Stimulated activated CD4-positive, alpha-beta T cell treated with anti-CD3 and anti-CD28 coated beads, Interleukin-4, amount 100 ng/mL, for 4 hours (primary cell): ENCODE results near the gene C1orf21.

ENCODE experiments used
- DNase-seq, 2 experiments: peaks; one replicate each; pipeline ENCODE4 v3.0.0-alpha.2; 2020

Gene C1orf21

DNA sequence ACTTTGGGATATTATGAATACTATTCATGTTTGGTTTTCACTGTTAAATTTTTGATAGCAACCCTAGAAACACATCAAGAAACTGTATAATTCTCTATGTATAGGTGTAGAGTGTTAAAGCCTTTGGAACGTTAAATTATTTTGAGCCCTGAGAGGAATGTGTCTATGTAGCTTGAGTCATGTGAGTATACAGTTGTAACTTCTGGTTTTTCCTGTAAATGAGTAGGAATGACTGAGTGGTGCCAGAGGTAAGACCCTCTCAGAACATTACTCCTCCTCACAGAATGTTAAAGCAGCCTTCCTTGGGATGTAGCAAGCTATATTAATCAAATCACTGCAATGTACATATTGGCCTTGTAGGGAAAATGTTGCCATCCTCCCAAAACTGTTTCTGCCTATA, 69.0 kb downstream of the C1orf21 start:
- DNase-seq, result no peak

GRCh38 chr1:184456189-184456588, 69.4 kb downstream of the C1orf21 start:
- no peak for DNase-seq

DNA sequence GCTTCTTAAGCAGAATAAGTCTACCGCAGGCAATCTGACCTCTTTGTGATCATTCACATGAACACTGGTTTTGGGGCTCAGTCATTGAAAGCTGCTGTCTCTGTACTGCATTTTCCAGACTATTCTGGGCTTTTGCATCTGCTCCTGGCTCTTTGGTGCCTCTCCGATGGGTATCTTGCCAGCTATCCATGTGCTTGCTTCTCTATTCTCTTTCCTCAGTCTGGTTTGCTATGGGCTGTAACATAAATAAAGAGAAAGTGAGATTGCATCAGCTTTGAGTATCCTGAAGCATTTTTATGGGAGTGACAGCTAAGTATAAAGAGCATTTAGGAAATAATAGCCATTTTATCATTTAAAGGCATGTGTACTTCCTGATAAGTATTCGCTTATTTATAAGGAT, 70.7 kb downstream of the C1orf21 start:
- DNase-seq, result no peak

DNA sequence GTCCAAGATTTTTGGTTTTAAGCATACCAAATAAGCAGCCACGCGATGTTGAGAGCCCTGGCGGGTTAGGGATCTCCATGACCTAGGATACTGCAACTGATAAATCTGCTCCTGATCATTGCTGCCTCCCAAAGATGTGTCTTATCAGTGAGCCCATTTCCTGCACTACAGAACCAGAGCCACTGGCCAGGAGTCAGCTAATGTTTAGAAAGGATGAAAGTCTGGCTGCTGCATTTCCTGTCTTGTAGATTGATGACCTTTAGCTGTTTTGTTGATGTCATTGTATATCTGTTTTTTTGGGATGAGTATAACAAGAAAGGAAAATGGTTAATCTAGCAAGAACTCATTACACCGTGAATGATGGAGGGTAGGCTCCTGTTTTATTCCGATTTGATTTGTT, 74.5 kb downstream of the C1orf21 start:
- DNase-seq, result no peak

- no peak for DNase-seq
These were observed 75.3 kb downstream of the C1orf21 start for GRCh38 chr1:184462155-184462554.

DNA sequence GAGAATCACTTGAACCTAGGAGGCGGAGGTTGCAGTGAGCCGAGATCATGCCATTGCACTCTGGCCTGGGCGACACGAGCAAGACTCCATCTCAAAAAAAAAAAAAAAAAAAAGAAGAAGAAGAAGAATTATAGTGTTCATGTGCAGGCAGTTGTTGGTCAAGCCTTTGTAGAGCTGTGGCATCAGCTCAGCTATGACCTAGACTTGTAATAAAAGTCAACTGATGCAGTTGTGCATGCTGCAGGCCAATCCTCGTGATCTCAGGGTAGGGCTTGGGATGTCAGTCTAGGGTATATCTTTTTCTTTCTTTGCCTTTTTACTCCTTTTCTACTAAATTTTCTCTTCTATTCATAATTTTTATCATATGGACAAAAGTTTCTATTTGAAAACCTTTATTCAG, 76.2 kb downstream of the C1orf21 start:
- DNase-seq, result no peak

DNA sequence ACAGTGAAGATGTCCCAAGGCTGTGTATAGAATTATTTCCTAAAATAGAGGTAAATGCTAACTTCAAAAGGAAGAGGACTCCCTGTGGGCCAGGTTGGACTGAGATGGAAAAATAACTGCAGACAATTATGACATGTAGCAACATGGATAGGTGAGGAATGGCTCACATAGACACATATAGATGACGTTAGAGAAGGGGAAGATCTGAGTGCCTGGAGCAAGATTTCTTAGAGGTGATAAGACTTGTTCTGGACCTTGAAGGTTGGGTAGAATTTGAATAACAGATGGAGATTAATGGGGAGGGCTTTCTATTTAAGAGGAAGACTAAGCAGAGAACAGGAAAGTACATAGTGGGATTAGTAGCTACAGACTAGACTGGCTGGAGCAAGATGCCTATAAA, 76.9 kb downstream of the C1orf21 start:
- no peak for DNase-seq

GRCh38 chr1:184464757-184465156, 77.9 kb downstream of the C1orf21 start:
- no peak for DNase-seq

GRCh38 chr1:184465489-184466146, 78.8 kb downstream of the C1orf21 start:
- no peak for DNase-seq

DNA sequence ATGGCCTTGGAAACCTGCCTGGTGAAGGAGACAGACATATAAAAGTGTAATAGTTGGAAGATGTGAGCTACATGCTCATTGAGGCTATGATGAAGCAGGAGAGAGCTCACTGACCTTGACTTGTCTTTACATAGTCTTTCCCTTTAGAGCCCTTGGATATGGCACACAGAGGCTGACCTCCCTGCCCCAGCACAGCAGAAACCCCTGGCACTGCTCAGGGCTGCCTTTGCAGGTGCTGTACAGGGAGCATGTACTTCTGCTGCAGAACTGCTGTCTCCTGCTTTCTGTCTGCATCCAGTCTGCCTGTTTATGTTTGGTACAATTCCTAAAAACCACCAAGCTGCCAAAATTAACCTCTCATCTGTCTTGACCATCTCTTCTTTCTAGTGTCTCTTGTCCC, 80.5 kb downstream of the C1orf21 start:
- no peak for DNase-seq

GRCh38 chr1:184469396-184469795, 82.6 kb downstream of the C1orf21 start:
- DNase-seq, result no peak

GRCh38 chr1:184471686-184472085, 84.9 kb downstream of the C1orf21 start:
- no peak for DNase-seq

DNA sequence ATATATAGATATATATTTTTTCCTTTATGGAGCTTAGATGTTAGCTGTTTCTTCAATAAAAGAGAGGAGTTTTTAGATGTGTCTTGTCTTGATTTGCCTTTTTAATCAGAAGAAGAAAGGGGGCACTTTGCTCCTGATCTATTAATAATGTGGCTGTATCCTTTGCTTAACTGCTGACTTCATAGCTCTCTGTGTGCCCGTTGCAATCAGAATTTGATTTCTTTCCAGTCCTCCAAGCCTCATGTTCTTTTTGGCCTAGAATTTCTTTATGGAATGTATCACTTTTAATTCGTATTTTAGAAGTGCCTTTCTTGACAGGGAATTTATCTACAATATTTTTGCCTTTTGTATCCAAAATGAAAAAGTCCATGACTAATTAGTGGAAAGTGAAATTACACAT, 85.3 kb downstream of the C1orf21 start:
- DNase-seq, result no peak

GRCh38 chr1:184473176-184473966, 86.5 kb downstream of the C1orf21 start:
- no peak for DNase-seq

DNA sequence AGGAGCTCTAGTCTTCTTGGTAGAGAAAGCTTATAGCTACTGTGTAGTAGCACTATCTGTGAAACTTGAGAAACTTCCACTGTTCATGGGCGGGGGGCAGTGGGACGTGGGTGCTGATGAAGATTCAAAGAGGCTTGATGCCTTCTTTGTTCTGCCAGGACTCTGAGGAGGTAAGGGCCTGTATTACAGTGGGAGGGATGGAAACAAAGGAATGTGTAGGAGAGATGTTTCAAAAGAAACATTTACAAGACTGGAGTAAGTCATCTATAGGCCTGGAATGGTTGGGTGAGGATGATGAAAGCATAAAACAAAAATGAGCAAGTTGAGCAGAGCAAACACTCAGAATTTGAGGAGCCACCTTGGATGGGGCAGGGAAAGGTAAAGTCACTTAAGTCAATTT, 89.4 kb downstream of the C1orf21 start:
- DNase-seq, result no peak

DNA sequence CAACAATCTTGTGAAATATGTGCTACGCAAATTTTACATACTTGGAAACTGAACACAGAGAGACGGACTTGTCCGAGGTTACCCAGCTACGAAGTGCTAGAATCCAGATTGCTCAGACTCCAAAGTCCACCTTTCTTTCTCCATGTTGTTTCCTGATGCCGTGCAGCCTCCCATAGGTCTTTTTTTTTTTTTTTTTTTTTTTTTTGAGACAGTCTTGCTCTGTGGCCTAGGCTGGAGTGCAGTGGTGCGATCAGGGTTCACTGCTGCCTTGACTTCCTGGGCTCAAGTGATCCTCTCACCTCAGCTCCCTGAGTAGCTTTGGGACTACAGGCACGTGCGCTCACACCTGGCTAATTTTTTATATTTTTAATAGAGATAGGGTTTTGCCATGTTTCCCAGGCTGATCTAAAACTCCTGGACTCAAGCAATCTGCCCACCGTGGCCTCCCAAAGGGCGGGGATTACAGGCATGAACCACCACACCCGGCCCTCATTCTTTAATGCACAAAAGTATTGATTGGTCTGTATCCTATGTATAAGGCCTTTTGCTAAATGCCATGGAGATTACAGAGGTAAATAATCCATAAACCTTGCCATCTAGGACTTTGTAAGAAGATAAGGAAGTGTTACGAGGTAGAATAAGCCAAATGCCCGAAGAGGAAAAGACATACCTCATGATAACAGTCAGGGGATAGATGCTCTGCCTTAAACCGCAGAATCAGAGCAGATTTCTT, 92.8 kb downstream of the C1orf21 start:
- no peak for DNase-seq

DNA sequence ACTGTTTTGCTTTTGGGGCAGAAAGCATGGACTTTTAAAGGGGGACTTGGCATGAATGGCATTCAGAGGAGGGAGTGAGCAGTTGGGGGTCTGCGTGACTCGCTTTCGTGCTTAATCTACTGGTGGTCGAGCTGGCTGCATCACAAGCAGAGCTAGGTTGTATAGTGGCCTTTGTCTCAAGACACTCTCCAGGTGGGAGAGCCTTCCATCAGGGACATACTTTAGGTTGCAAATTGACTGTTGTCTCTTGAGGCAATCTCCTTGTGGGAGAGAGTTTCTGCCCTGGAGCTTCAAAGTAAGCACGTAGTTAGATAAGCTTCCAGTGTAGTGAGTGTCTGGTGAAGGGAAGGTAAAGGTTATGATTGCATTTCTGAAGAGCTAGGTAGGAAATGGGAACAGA, 93.9 kb downstream of the C1orf21 start:
- DNase-seq, result no peak

GRCh38 chr1:184482136-184482535, 95.3 kb downstream of the C1orf21 start:
- DNase-seq, result no peak

DNA sequence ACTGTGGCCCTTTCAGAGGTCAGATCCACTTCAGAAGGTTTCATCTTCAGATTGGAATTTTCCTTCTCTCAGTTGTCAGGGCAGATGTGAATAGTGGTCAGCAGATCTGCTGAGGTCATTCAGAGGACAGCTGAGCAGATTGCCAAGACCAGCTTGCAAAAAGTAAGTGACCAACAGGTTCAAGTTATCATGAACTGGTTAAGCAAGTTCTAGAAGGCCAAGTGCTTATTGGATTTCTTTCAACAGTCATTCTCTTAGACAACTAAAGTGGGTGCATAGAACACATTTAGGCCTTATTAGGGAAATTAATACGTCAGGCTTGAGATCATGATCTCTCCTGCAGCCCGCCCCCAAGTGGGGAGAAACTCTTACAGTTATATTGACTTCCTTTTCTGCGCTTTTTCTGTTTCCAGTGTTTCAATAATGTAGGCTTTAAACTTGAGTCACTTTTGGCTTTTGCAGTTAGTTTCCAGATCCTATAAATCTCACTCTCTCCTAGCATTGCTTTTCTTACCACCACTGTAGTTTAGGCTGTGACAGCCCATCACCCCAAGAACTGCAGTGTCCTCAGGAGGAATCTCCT, 96.4 kb downstream of the C1orf21 start:
- no peak for DNase-seq

DNA sequence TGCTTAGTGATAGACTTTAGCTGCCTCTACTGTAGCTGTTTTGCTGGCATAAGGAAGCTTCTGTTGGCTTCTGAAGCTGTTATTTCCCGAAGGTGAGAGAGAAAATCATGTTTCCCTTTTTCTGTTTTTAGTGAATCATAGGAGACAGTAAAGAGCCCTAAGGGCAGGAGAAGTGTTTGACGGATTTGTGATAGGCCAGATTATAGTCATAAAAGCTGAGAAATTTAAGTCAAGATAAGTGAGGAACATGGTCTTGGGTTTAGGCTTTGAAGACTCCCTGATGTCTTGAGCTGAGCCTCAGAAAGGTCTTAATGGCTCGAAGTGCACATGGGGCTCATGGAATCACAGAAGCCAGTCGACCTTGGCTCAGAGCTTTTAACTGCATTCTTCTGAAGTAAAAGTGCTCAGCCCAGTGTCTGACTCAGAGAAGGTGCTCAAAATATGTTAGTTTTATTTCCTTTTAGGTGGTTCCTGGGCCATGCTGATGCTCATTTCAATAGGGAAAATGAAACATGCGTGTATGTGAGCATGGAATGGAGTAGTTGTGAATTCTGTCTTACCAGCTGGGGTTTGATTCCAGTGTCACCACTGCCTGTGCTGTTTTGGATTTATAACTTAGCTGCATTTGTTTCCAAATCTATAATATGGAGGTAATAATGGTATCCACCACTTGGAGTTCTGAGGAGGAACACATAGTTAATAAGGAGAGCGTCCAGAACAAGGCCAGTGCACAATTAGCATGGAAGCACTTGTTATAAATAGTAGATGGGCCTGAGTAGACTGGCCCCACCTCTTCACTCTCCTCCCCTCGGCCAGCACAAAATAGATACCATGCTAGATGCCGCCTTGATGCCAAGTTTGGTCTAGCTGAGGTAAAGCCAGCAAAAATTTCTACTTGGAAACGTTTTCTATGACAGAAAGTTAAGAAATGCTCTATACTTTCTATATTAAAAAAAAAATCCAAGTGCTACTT, 99.2 kb downstream of the C1orf21 start:
- DNase-seq, result no peak

GRCh38 chr1:184486761-184487445, 100.1 kb downstream of the C1orf21 start:
- DNase-seq, result no peak
